ENCODE results near the gene HTR1A.

Gene HTR1A

DNA sequence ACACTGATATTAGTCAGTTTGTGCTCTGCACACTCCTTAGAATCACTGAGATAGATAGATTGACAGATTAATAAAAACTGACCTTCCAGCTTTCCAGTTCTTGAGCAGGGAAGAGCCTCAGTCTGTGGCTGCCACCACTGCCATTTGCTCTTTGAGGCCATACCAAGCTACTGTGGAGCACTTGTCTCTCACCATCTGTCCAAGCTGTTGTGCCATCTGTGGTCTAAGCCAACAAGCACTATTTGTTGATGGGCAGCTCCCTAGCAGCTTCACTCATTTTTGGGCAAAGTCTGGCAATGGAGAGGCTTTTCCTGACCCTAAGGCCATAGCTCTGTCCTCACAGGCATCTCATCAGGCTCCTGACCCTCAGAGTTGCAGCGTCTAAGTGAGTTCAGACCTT is 30.4 kb downstream of the HTR1A start:
- Histone ChIP-seq H3K9me3 (ENCODE audit: low read length) (no peaks in the 10 kb centered on the region), H2AFZ (ENCODE audit: low read length) (no peak overlapping the region), H3K4me2 (ENCODE audit: low read length) (no peak overlapping the region), H3K79me2 (ENCODE audit: insufficient read depth, low read length) (no peaks in the 10 kb centered on the region), H3K4me3 (ENCODE audit: low read depth, low read length, poor library complexity, severe bottlenecking) (no peak overlapping the region), H3F3A (ENCODE audit: insufficient read depth, low read length) (no peaks in the 10 kb centered on the region), H3K27ac (ENCODE audit: low read depth, low read length, poor library complexity, severe bottlenecking) (no peak overlapping the region), H3K36me3 (ENCODE audit: insufficient read depth, low read length) (no peaks in the 10 kb centered on the region), H4K20me1 (ENCODE audit: insufficient read depth, low read length) (no peaks in the 10 kb centered on the region), H3K9me2 (ENCODE audit: low read depth, low read length) (no peaks in the 10 kb centered on the region), H3K9ac (ENCODE audit: low read length) (no peak overlapping the region), H3K4me1 (ENCODE audit: insufficient read depth, low read length, severe bottlenecking) (no peaks in the 10 kb centered on the region), H3K27me3 (ENCODE audit: insufficient read depth, low read length) (no peaks in the 10 kb centered on the region)
- TF ChIP-seq EZH2 (IDR thresholded peaks at IDR 0.05; ENCODE audit: borderline replicate concordance, low read length), result no peak
- TF ChIP-seq, protein P1, sequence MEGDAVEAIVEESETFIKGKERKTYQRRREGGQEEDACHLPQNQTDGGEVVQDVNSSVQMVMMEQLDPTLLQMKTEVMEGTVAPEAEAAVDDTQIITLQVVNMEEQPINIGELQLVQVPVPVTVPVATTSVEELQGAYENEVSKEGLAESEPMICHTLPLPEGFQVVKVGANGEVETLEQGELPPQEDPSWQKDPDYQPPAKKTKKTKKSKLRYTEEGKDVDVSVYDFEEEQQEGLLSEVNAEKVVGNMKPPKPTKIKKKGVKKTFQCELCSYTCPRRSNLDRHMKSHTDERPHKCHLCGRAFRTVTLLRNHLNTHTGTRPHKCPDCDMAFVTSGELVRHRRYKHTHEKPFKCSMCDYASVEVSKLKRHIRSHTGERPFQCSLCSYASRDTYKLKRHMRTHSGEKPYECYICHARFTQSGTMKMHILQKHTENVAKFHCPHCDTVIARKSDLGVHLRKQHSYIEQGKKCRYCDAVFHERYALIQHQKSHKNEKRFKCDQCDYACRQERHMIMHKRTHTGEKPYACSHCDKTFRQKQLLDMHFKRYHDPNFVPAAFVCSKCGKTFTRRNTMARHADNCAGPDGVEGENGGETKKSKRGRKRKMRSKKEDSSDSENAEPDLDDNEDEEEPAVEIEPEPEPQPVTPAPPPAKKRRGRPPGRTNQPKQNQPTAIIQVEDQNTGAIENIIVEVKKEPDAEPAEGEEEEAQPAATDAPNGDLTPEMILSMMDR (IDR thresholded peaks at IDR 0.05; ENCODE audit: low read length), result no peak

DNA sequence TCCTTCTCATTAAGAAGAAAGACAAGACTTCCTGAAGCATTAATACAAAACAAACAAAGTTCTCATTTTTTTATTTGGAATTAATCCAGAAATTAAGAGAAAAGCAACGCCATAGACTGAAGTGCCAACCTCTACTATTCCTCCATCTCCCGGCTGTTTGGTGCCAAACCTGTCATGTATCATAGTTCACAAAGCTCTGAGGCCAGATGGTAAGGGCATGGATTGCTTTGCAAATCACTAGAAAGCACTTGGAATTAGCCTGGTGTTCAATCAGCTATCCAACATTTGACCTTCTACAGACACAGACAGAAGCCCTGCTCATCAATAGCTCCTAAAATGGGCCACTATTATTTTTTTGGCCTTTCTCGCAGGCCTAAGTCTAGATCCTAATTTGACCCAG is 33.8 kb downstream of the HTR1A start:
- no peak overlapping the region for H3K9ac ChIP-seq (ENCODE audit: low read length)
- H3K79me2 ChIP-seq (ENCODE audit: insufficient read depth, low read length), result no peaks in the 10 kb centered on the region
- no peaks in the 10 kb centered on the region for H3F3A ChIP-seq (ENCODE audit: insufficient read depth, low read length)
- H3K4me2 ChIP-seq (ENCODE audit: low read length), result no peak overlapping the region
- no peaks in the 10 kb centered on the region for H3K4me1 ChIP-seq (ENCODE audit: insufficient read depth, low read length, severe bottlenecking)
- no peaks in the 10 kb centered on the region for H3K9me3 ChIP-seq (ENCODE audit: low read length)
- no peak overlapping the region for H3K27ac ChIP-seq (ENCODE audit: low read depth, low read length, poor library complexity, severe bottlenecking)
- no peaks in the 10 kb centered on the region for H3K36me3 ChIP-seq (ENCODE audit: insufficient read depth, low read length)
- H3K9me2 ChIP-seq (ENCODE audit: low read depth, low read length), result no peaks in the 10 kb centered on the region
- no peaks in the 10 kb centered on the region for H3K27me3 ChIP-seq (ENCODE audit: insufficient read depth, low read length)
- TF ChIP-seq, protein P1 (IDR thresholded peaks at IDR 0.05; ENCODE audit: low read length), result no peak
- TF ChIP-seq EZH2 (IDR thresholded peaks at IDR 0.05; ENCODE audit: borderline replicate concordance, low read length), result no peak
- no peak overlapping the region for H3K4me3 ChIP-seq (ENCODE audit: low read depth, low read length, poor library complexity, severe bottlenecking)
- no peaks in the 10 kb centered on the region for H4K20me1 ChIP-seq (ENCODE audit: insufficient read depth, low read length)
- H2AFZ ChIP-seq (ENCODE audit: low read length), result no peak overlapping the region

DNA sequence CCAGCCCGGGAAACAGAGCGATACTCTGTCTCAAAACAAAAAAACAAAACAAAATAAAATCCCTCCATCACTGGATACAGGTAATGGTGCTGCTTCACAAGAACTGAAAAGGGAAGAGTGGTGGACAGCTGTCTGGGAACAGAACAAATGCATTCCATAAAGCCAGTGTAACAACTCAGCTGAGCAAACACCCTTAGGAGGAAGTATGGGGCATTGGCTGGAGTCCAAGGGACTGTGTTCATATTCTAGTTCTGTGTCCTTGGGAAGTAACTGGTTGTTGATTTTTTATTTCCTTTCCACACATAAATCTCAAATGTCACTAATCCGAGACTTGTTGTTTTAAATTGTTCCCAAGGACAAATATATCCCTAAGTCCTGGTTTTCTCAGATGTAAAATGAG is 38.3 kb downstream of the HTR1A start:
- Histone ChIP-seq H3K4me2 (ENCODE audit: low read length) (no peak overlapping the region), H3K9me3 (ENCODE audit: low read length) (no peaks in the 10 kb centered on the region), H3K27me3 (ENCODE audit: insufficient read depth, low read length) (no peaks in the 10 kb centered on the region), H3K36me3 (ENCODE audit: insufficient read depth, low read length) (no peaks in the 10 kb centered on the region), H3F3A (ENCODE audit: insufficient read depth, low read length) (no peaks in the 10 kb centered on the region), H4K20me1 (ENCODE audit: insufficient read depth, low read length) (no peaks in the 10 kb centered on the region), H3K9ac (ENCODE audit: low read length) (no peak overlapping the region), H3K4me1 (ENCODE audit: insufficient read depth, low read length, severe bottlenecking) (no peaks in the 10 kb centered on the region), H3K79me2 (ENCODE audit: insufficient read depth, low read length) (no peaks in the 10 kb centered on the region), H2AFZ (ENCODE audit: low read length) (no peak overlapping the region), H3K9me2 (ENCODE audit: low read depth, low read length) (no peaks in the 10 kb centered on the region), H3K4me3 (ENCODE audit: low read depth, low read length, poor library complexity, severe bottlenecking) (no peak overlapping the region), H3K27ac (ENCODE audit: low read depth, low read length, poor library complexity, severe bottlenecking) (no peak overlapping the region)
- TF ChIP-seq, protein P1 (IDR thresholded peaks at IDR 0.05; ENCODE audit: low read length), result no peak
- TF ChIP-seq EZH2 (IDR thresholded peaks at IDR 0.05; ENCODE audit: borderline replicate concordance, low read length), result no peak
